IMR-90 (cell line): ENCODE data around the gene SOX11.

Experiments
- CEBPB ChIP-seq: IDR thresholded peaks from 2 replicates; pipeline ENCODE4 v1.6.1; 2012; ENCODE audit warnings: low read depth, low read length, improper control_type of control experiment
- CHD1 ChIP-seq: IDR thresholded peaks from 2 replicates; pipeline ENCODE4 v1.6.1; 2012; ENCODE audit warnings: low read depth, low read length, improper control_type of control experiment
- FOS ChIP-seq: fragments of 150-350 bp; IDR thresholded peaks from 2 replicates; pipeline ENCODE4 v1.6.1; 2016; ENCODE audit warnings: low read depth, low read length
- MAFK ChIP-seq: IDR thresholded peaks from 2 replicates; pipeline ENCODE4 v1.6.1; 2012; ENCODE audit warnings: low read depth, low read length, improper control_type of control experiment
- MAZ ChIP-seq: IDR thresholded peaks from 2 replicates; pipeline ENCODE4 v1.6.1; 2012; ENCODE audit warnings: low read depth, mild to moderate bottlenecking, low read length, improper control_type of control experiment, moderate library complexity, borderline replicate concordance
- MXI1 ChIP-seq: IDR thresholded peaks from 2 replicates; pipeline ENCODE4 v1.6.1; 2012; ENCODE audit warnings: low read depth, mild to moderate bottlenecking, low read length, moderate library complexity, borderline replicate concordance
- POLR2A ChIP-seq: IDR thresholded peaks from 2 replicates; pipeline ENCODE4 v1.6.1; 2012; ENCODE audit warnings: mild to moderate bottlenecking, low read depth, low read length
- RFX5 ChIP-seq: IDR thresholded peaks from 2 replicates; pipeline ENCODE4 v1.8.0; 2012; ENCODE audit warnings: low read depth, mild to moderate bottlenecking, low read length, moderate library complexity
- SMC3 ChIP-seq: fragments of 150-350 bp; IDR thresholded peaks from 2 replicates; pipeline ENCODE4 v1.6.1; 2016; ENCODE audit warnings: low read depth, mild to moderate bottlenecking, antibody characterized with exemption, low read length, moderate library complexity
- TF ChIP-seq, protein P1 (sequence below): conservative IDR thresholded peaks from 2 replicates; pipeline ENCODE4 v1.5.1; 2012; ENCODE audit warnings: mild to moderate bottlenecking, low read depth, low read length, improper control_type of control experiment
- TF ChIP-seq, protein P2 (sequence below): fragments of 150-350 bp; IDR thresholded peaks from 2 replicates; pipeline ENCODE4 v1.6.1; 2016; ENCODE audit warnings: low read depth, mild to moderate bottlenecking, low read length, moderate library complexity, borderline replicate concordance

DNA sequence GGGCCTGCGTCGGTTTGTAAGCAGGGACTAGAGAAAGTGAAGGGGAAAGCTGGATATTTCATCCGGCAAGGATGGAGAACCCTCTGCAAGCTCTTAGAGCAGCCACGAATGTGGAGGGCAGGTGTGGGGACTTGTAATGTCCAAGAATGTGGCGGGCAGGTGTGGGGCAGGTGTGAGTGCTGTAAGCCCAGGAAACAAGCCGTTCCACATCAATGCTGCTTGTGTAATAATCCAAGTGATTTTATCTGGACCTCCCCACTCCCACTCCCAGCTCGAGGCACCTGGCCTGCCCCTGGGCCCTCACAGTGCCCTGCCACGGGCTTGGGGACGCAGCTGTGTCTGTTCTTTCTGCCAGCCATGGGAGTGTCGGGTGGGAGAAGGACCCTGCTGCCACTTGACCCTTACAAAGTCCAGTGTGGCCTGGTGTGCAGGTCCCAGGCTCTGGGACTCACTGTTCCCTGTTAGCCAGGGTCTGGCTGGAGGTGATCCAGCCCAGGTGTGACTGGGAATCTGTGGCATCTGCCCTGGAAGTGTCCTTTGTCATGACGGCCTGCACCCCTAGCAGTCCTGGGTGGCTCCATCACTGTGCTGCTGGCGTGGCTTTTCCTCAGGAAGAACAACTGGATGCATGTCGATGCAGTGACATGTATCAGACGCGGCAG lies 42.8 kb downstream of the SOX11 start:
- no peak for TF ChIP-seq FOS
- TF ChIP-seq, protein P1, sequence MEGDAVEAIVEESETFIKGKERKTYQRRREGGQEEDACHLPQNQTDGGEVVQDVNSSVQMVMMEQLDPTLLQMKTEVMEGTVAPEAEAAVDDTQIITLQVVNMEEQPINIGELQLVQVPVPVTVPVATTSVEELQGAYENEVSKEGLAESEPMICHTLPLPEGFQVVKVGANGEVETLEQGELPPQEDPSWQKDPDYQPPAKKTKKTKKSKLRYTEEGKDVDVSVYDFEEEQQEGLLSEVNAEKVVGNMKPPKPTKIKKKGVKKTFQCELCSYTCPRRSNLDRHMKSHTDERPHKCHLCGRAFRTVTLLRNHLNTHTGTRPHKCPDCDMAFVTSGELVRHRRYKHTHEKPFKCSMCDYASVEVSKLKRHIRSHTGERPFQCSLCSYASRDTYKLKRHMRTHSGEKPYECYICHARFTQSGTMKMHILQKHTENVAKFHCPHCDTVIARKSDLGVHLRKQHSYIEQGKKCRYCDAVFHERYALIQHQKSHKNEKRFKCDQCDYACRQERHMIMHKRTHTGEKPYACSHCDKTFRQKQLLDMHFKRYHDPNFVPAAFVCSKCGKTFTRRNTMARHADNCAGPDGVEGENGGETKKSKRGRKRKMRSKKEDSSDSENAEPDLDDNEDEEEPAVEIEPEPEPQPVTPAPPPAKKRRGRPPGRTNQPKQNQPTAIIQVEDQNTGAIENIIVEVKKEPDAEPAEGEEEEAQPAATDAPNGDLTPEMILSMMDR = no peak
- TF ChIP-seq MAFK = no peak
- no peak for TF ChIP-seq POLR2A
- no peak for TF ChIP-seq CHD1
- TF ChIP-seq CEBPB = no peak
- TF ChIP-seq MXI1 = no peak
- no peak for TF ChIP-seq MAZ
- TF ChIP-seq RFX5 = no peak
- TF ChIP-seq, protein P2, sequence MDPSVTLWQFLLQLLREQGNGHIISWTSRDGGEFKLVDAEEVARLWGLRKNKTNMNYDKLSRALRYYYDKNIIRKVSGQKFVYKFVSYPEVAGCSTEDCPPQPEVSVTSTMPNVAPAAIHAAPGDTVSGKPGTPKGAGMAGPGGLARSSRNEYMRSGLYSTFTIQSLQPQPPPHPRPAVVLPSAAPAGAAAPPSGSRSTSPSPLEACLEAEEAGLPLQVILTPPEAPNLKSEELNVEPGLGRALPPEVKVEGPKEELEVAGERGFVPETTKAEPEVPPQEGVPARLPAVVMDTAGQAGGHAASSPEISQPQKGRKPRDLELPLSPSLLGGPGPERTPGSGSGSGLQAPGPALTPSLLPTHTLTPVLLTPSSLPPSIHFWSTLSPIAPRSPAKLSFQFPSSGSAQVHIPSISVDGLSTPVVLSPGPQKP = no peak
- TF ChIP-seq SMC3 = no peak
